Endothelial cell of umbilical vein (primary cell): Measurements from ENCODE around the gene AKNA. TPM values are rescaled to one million over a fixed set of nuclear protein-coding genes. Genes with fewer than 3 reads are reported as not detected.

Experiments
- BruUV-seq: library from RNA; stranded (reverse); fragments of 400-500 nt; replicated peaks from 2 replicates; lab custom pipeline; 2021; lab: Mats Ljungman, UMichigan
- CTCF ChIA-PET: fragments of 300-600, 350-600 bp; sonication (Branson Sonifier 250); formaldehyde crosslinking; loops from one replicate; lab custom pipeline; 2021; ENCODE audit warnings: antibody characterized with exemption, inconsistent platforms; lab: Charles Lee
- POLR2A ChIA-PET: fragments of 300-600, 350-600 bp; sonication (Branson Sonifier 250); formaldehyde crosslinking; loops from one replicate; lab custom pipeline; 2021; ENCODE audit warnings: antibody characterized with exemption, inconsistent platforms; lab: Charles Lee
- DNase-seq: peaks from one replicate; pipeline ENCODE4 v3.0.0-alpha.2; 2011; ENCODE audit warnings: low read depth, low spot score
- FAIRE-seq: peaks from 2 replicates; lab custom pipeline; 2011; peaks lifted over from hg19 to GRCh38; lab: Jason Lieb, UNC
- H2AFZ ChIP-seq: 2 replicates; pipeline ENCODE4 v1.6.0; 2012; ENCODE audit warnings: low read depth, low read length, control low read depth, inconsistent platforms
- H3K27ac ChIP-seq: 2 replicates; pipeline ENCODE4 v1.5.1; 2011; ENCODE audit warnings: low read depth, mild to moderate bottlenecking, control low read depth, low read length, moderate library complexity; ENCODE audit not compliant: insufficient read depth
- H3K27me3 ChIP-seq, 2 experiments: 2 replicates each; pipeline versions ENCODE4 v1.6.0 to v1.6.1; 2011; ENCODE audit warnings: low read length in 2 of 2, mixed read lengths in 1 of 2; ENCODE audit not compliant: control insufficient read depth in 2 of 2, insufficient read depth in 2 of 2
- H3K36me3 ChIP-seq, 2 experiments: 2 replicates in 1 of 2; 3 replicates in 1 of 2; pipeline ENCODE4 v1.5.1; 2011; ENCODE audit warnings: low read length in 2 of 2, mild to moderate bottlenecking in 1 of 2, moderate library complexity in 1 of 2; ENCODE audit not compliant: control insufficient read depth in 2 of 2, insufficient read depth in 2 of 2; ENCODE audit errors: extremely low read depth in 1 of 2
- H3K4me1 ChIP-seq: 3 replicates; pipeline ENCODE4 v1.5.1; 2011; ENCODE audit warnings: mild to moderate bottlenecking, low read length; ENCODE audit not compliant: control insufficient read depth, insufficient read depth; ENCODE audit errors: extremely low read depth
- H3K4me2 ChIP-seq: 2 replicates; pipeline ENCODE4 v1.6.1; 2011; ENCODE audit warnings: low read length, control low read depth, mixed read lengths; ENCODE audit not compliant: insufficient read depth
- H3K4me3 ChIP-seq, 3 experiments: fragments of 200-600 bp in 1 of 3; sonication (generic), shearing (Covaris generic) in 1 of 3; replicated peaks in 1 of 3; 2 replicates each; pipeline ENCODE4 v1.5.1; 2011 to 2016; ENCODE audit warnings: control low read depth in 3 of 3, low read length in 3 of 3, mild to moderate bottlenecking in 2 of 3, inconsistent platforms in 1 of 3, low read depth in 1 of 3, moderate library complexity in 1 of 3; ENCODE audit not compliant: insufficient read depth in 1 of 3
- H3K79me2 ChIP-seq: 2 replicates; pipeline ENCODE4 v1.6.0; 2012; ENCODE audit warnings: low read length, inconsistent platforms; ENCODE audit not compliant: control insufficient read depth, insufficient read depth
- H3K9ac ChIP-seq: replicated peaks from 2 replicates; pipeline ENCODE3; 2011; ENCODE audit warnings: low read length, control low read depth; ENCODE audit not compliant: insufficient read depth; ENCODE audit errors: extremely low read depth
- H3K9me1 ChIP-seq: replicated peaks from 3 replicates; pipeline ENCODE4 v1.6.0; 2011; ENCODE audit warnings: mild to moderate bottlenecking, low read length; ENCODE audit not compliant: control insufficient read depth, insufficient read depth; ENCODE audit errors: extremely low read depth
- H3K9me3 ChIP-seq: replicated peaks from 2 replicates; pipeline ENCODE4 v1.5.1; 2012; ENCODE audit warnings: low read length, inconsistent platforms; ENCODE audit not compliant: control insufficient read depth, insufficient read depth
- H4K20me1 ChIP-seq: replicated peaks from 2 replicates; pipeline ENCODE3; 2011; ENCODE audit warnings: mild to moderate bottlenecking, low read length; ENCODE audit not compliant: control insufficient read depth, insufficient read depth; ENCODE audit errors: extremely low read depth
- EZH2 ChIP-seq: IDR thresholded peaks from 2 replicates; pipeline ENCODE4 v1.6.1; 2012; ENCODE audit warnings: borderline replicate concordance, low read depth, mild to moderate bottlenecking, moderate library complexity, low read length, inconsistent platforms; ENCODE audit not compliant: severe bottlenecking
- FOS ChIP-seq: IDR thresholded peaks from 2 replicates; pipeline ENCODE4 v1.6.1; 2011; ENCODE audit warnings: mild to moderate bottlenecking, low read length, moderate library complexity, borderline replicate concordance; ENCODE audit not compliant: insufficient read depth
- MYC ChIP-seq: IDR thresholded peaks from one replicate; pipeline ENCODE4 v1.6.1; 2011; ENCODE audit warnings: mild to moderate bottlenecking, low read depth, low read length
- POLR2A ChIP-seq: IDR thresholded peaks from 2 replicates; pipeline ENCODE4 v1.6.1; 2012; ENCODE audit warnings: low read depth, mild to moderate bottlenecking, control low read depth, low read length
- dilution Hi-C: fragments of 300-500 bp; cut with MboI; formaldehyde crosslinking; loops from one replicate; pipeline ENCODE4 v1.15.0; 2019; ENCODE audit warnings: low sequenced_read_pairs; ENCODE audit not compliant: extremely low pct_ligation_motif_present
- intact Hi-C: fragments of 100-400 bp; cut with micrococcal nuclease; formaldehyde crosslinking; loops from one replicate; pipeline ENCODE4 v1.10.0; 2022
- polyA plus RNA-seq, 4 experiments: library from polyadenylated mRNA; depleted of rRNA in 3 of 4; stranded (reverse) in 3 of 4; unstranded in 1 of 4; fragments of >200 nt; gene quantifications; 2 replicates each; pipeline versions ENCODE4 v1.2.1 to v1.2.3, GENCODE V29; 2011 to 2012; ENCODE audit warnings: missing spikeins in 1 of 4
- total RNA-seq: library from RNA; stranded (reverse); gene quantifications from 2 replicates; pipeline ENCODE4 v1.2.3, GENCODE V29; 2021
- TF ChIP-seq, protein P1 (sequence below): IDR thresholded peaks from 2 replicates; pipeline ENCODE4 v1.6.1; 2011; ENCODE audit not compliant: insufficient read depth, insufficient read length
- TF ChIP-seq, protein P2 (sequence below), 2 donors: IDR thresholded peaks; 1 replicate in 1 of 2; 2 replicates in 1 of 2; pipeline ENCODE4 v1.5.1; 2011; ENCODE audit warnings: low read length in 2 of 2, mild to moderate bottlenecking in 2 of 2, moderate library complexity in 2 of 2, control low read depth in 1 of 2, inconsistent platforms in 1 of 2, low read depth in 1 of 2; ENCODE audit not compliant: insufficient read depth in 1 of 2; ENCODE audit errors: extremely low read depth in 1 of 2

Gene AKNA
- total and polyA plus RNA-seq, 2 donors (not counting 3 experiments of a cell fraction or from before 2014, with no cell fraction given): 11.3 to 22.4 TPM

GRCh38 chr9:114386886-114387679, 699 bp downstream of the AKNA start:
- DNase-seq: no peak
- FAIRE-seq: no peak
- Histone ChIP-seq H3K4me3 (peak overlapping the region; percentile 42 to 68 (median 46)), H3K4me1 (peaks cover 31% of the 10 kb centered on the region), H4K20me1 (no peaks in the 10 kb centered on the region), H3K79me2 (peaks cover 6% of the 10 kb centered on the region), H3K9me3 (no peaks in the 10 kb centered on the region), H3K36me3 (no peaks in the 10 kb centered on the region), H3K4me2 (peak overlapping the region; percentile 84), H3K27ac (peak overlapping the region; percentile 32), H3K9ac (peak overlapping the region; percentile 71), H3K9me1 (no peaks in the 10 kb centered on the region), H3K27me3 (no peaks in the 10 kb centered on the region), H2AFZ (peak overlapping the region; percentile 79)
- intact Hi-C loops: loop anchor here (1.0 kb wide), 1 partner anchor 11 kb away; no protein-coding TSS in a partner anchor
- TF ChIP-seq MYC: no peak
- no peak for TF ChIP-seq POLR2A
- TF ChIP-seq, protein P1, sequence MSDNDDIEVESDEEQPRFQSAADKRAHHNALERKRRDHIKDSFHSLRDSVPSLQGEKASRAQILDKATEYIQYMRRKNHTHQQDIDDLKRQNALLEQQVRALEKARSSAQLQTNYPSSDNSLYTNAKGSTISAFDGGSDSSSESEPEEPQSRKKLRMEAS: no peak
- TF ChIP-seq, protein P2, sequence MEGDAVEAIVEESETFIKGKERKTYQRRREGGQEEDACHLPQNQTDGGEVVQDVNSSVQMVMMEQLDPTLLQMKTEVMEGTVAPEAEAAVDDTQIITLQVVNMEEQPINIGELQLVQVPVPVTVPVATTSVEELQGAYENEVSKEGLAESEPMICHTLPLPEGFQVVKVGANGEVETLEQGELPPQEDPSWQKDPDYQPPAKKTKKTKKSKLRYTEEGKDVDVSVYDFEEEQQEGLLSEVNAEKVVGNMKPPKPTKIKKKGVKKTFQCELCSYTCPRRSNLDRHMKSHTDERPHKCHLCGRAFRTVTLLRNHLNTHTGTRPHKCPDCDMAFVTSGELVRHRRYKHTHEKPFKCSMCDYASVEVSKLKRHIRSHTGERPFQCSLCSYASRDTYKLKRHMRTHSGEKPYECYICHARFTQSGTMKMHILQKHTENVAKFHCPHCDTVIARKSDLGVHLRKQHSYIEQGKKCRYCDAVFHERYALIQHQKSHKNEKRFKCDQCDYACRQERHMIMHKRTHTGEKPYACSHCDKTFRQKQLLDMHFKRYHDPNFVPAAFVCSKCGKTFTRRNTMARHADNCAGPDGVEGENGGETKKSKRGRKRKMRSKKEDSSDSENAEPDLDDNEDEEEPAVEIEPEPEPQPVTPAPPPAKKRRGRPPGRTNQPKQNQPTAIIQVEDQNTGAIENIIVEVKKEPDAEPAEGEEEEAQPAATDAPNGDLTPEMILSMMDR (IDR thresholded peaks at IDR 0.05; ENCODE audit: extremely low read depth in 1 of 2, insufficient read depth in 1 of 2, low read depth in 1 of 2, low read length in 2 of 2): no peak
- TF ChIP-seq FOS: no peak
- TF ChIP-seq EZH2: no peak
- CTCF ChIA-PET: interaction anchor here (0.8 to 3.8 kb wide), 7 partner anchors 12 to 279 kb away, joined by 3 to 24 read pairs (median 5); no protein-coding TSS in a partner anchor
- no TSS peak for BruUV-seq
- dilution Hi-C loops: no loop called here
- POLR2A ChIA-PET: no interaction called here
